DND-41 (cell line): Measurements from ENCODE around the gene TSPEAR.
"Not testable (repeated sequence)": the region's sequence is repeated elsewhere in the genome, so short reads cannot be mapped to it uniquely, and the experiment has no call there.

Experiments
- ATAC-seq: fragments of 200-7000 bp; cut with Tn5 transposase; 3 replicates; pipeline ENCODE4 v1.9.1; 2021; ENCODE audit warnings: low read depth; ENCODE audit not compliant: insufficient read depth
- DNase-seq: peaks from one replicate; pipeline ENCODE4 v3.0.0-alpha.2; 2020
- H2AFZ ChIP-seq: 2 replicates; pipeline ENCODE4 v1.6.0; 2012; ENCODE audit warnings: low read depth, low read length
- H3K27ac ChIP-seq: 2 replicates; pipeline ENCODE4 v1.5.1; 2012; ENCODE audit warnings: low read length, inconsistent platforms
- H3K27me3 ChIP-seq: fragments of 200-600 bp; sonication (generic); 2 replicates; pipeline ENCODE4 v1.6.0; 2012; ENCODE audit warnings: low read length, mild to moderate bottlenecking, inconsistent platforms; ENCODE audit not compliant: insufficient read depth, poor library complexity
- H3K36me3 ChIP-seq: 2 replicates; pipeline ENCODE4 v1.5.1; 2012; ENCODE audit warnings: low read length, inconsistent platforms; ENCODE audit not compliant: insufficient read depth
- H3K4me1 ChIP-seq: 2 replicates; pipeline ENCODE4 v1.5.1; 2012; ENCODE audit warnings: mild to moderate bottlenecking, low read length; ENCODE audit not compliant: insufficient read depth
- H3K4me2 ChIP-seq: 2 replicates; pipeline ENCODE4 v1.6.0; 2012; ENCODE audit warnings: mild to moderate bottlenecking, moderate library complexity, low read length, inconsistent platforms; ENCODE audit not compliant: insufficient read depth
- H3K4me3 ChIP-seq, 2 experiments: fragments of 200-600 bp in 1 of 2; shearing (Covaris generic) in 1 of 2; 2 replicates each; pipeline ENCODE4 v1.5.1; 2012 to 2016; ENCODE audit warnings: inconsistent platforms in 2 of 2, low read length in 2 of 2, mild to moderate bottlenecking in 2 of 2, low read depth in 1 of 2, moderate library complexity in 1 of 2
- H3K79me2 ChIP-seq: 2 replicates; pipeline ENCODE4 v1.6.0; 2012; ENCODE audit warnings: low read length, inconsistent platforms; ENCODE audit not compliant: insufficient read depth
- H3K9ac ChIP-seq: 2 replicates; pipeline ENCODE4 v1.6.0; 2012; ENCODE audit warnings: low read depth, mild to moderate bottlenecking, inconsistent platforms, low read length, moderate library complexity
- H3K9me3 ChIP-seq: 2 replicates; pipeline ENCODE4 v1.5.1; 2012; ENCODE audit warnings: low read length, moderate library complexity, mild to moderate bottlenecking, inconsistent platforms; ENCODE audit not compliant: insufficient read depth, severe bottlenecking
- H4K20me1 ChIP-seq: 2 replicates; pipeline ENCODE4 v1.6.0; 2012; ENCODE audit warnings: low read length; ENCODE audit not compliant: insufficient read depth
- EZH2 ChIP-seq: IDR thresholded peaks from 3 replicates; pipeline ENCODE4 v1.6.1; 2012; ENCODE audit warnings: borderline replicate concordance, low read depth, mild to moderate bottlenecking, moderate library complexity, low read length, inconsistent platforms; ENCODE audit not compliant: severe bottlenecking
- TF ChIP-seq, protein P1 (sequence below): IDR thresholded peaks from 2 replicates; pipeline ENCODE4 v1.5.1; 2012; ENCODE audit warnings: borderline replicate concordance, low read length, moderate library complexity, mild to moderate bottlenecking; ENCODE audit not compliant: poor library complexity, severe bottlenecking; ENCODE audit errors: extremely low read depth

TSPEAR gene

DNA sequence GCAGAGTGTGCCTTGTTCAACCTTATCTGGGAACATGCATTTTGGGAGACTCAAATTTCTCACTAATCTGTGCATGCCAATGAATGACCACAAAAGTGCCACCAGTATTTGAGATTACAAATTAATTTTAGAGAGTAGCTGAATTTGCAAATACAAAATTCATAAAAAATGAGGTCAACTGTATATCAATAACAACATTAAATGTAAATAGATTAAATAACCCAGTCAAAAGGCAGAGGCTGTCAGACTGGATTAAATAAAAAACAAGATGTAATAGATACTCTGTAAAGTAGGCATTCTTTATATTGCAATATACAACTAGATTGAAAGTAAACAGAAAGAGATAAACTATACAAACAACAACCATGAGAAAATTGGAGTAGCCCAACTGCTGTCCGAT, 147.3 kb downstream of the TSPEAR start:
- Histone ChIP-seq H2AFZ (no peak overlapping the region), H3K27ac (no peak overlapping the region), H3K4me1 (no peaks in the 10 kb centered on the region), H3K9me3 (no peaks in the 10 kb centered on the region), H3K9ac (no peak overlapping the region), H3K36me3 (no peaks in the 10 kb centered on the region), H3K4me2 (no peak overlapping the region), H3K4me3 (no peak overlapping the region), H4K20me1 (no peaks in the 10 kb centered on the region), H3K27me3 (no peaks in the 10 kb centered on the region), H3K79me2 (no peaks in the 10 kb centered on the region)
- ATAC-seq (no peak), DNase-seq (no peak)
- TF ChIP-seq, protein P1, sequence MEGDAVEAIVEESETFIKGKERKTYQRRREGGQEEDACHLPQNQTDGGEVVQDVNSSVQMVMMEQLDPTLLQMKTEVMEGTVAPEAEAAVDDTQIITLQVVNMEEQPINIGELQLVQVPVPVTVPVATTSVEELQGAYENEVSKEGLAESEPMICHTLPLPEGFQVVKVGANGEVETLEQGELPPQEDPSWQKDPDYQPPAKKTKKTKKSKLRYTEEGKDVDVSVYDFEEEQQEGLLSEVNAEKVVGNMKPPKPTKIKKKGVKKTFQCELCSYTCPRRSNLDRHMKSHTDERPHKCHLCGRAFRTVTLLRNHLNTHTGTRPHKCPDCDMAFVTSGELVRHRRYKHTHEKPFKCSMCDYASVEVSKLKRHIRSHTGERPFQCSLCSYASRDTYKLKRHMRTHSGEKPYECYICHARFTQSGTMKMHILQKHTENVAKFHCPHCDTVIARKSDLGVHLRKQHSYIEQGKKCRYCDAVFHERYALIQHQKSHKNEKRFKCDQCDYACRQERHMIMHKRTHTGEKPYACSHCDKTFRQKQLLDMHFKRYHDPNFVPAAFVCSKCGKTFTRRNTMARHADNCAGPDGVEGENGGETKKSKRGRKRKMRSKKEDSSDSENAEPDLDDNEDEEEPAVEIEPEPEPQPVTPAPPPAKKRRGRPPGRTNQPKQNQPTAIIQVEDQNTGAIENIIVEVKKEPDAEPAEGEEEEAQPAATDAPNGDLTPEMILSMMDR = no peak
- TF ChIP-seq EZH2 = no peak

- H3K27me3 ChIP-seq = no peaks in the 10 kb centered on the region
- H4K20me1 ChIP-seq = no peaks in the 10 kb centered on the region
- H3K79me2 ChIP-seq = no peaks in the 10 kb centered on the region
- H3K36me3 ChIP-seq = no peaks in the 10 kb centered on the region
- H3K4me2 ChIP-seq = no peak within 1 kb of the TSS
- TF ChIP-seq, protein P1 = no peak
- no peak for TF ChIP-seq EZH2
- no peak within 1 kb of the TSS for H3K4me3 ChIP-seq
- H3K27ac ChIP-seq = no peak within 1 kb of the TSS
- no peak within 1 kb of the TSS for H3K9ac ChIP-seq
- H3K4me1 ChIP-seq = no peaks in the 10 kb centered on the region
- DNase-seq (no peak), ATAC-seq (no peak)
- H3K9me3 ChIP-seq = no peaks in the 10 kb centered on the region
- H2AFZ ChIP-seq = no peak within 1 kb of the TSS
Observed at GRCh38 chr21:44558695-44559094, 152.7 kb downstream of the TSPEAR start, which contains the start of gene KRTAP10-3. Gene KRTAP10-3, minus strand, starts transcription at chr21:44558795. Its CDS starts 80 bp downstream, at chr21:44558715.

GRCh38 chr21:44558329-44558675, 153.1 kb downstream of the TSPEAR start:
- H3K4me2 ChIP-seq, H3K36me3 ChIP-seq, H4K20me1 ChIP-seq, DNase-seq, H3K9me3 ChIP-seq, H3K27ac ChIP-seq, H3K79me2 ChIP-seq, H2AFZ ChIP-seq, H3K4me3 ChIP-seq, H3K27me3 ChIP-seq, ATAC-seq, H3K9ac ChIP-seq, H3K4me1 ChIP-seq: not testable (repeated sequence)

DNA sequence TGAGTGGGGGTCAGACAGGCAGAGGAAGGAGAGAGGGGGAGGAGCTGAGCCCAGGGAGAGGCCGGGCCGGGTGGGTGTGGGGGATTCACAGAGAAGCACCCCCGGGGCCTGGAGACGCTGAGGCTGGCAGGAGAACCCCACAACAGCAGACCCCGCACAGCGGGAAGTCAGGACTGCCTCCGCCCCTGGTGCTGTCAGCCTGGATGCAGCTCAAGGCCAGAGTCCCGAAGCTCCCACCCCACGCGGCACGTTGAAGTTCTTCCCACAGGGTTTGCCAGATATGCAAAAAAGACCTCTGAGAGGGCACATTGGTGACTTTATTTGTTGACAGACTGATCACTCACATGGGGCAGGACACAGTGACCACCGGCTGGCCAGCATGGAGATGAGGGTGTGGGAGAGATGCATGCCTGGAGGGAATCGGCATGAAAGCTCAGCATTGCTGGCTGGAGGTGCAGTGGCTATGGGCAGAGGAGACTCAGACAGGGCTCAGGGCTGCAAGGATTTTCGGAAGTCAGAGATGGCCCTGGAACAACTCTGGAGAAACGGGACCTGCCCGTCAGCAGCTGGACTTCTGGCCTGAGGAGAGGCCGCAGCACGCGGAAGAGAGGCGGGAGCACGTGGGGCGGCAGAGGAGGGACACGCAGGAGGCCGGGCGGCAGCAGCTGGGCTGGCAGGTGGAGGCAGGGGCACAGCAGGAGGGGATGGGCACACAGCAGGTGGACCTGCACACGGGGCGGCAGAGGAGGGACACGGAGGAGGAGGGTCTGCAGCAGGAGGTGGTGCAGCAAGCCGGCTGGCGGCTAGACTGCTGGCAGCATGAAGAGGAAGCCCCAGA, 153.7 kb downstream of the TSPEAR start:
- H3K9ac ChIP-seq = no peak overlapping the region
- no peak for TF ChIP-seq EZH2
- TF ChIP-seq, protein P1 = no peak
- no peaks in the 10 kb centered on the region for H3K36me3 ChIP-seq
- no peaks in the 10 kb centered on the region for H4K20me1 ChIP-seq
- DNase-seq (no peak), ATAC-seq (no peak)
- H3K4me3 ChIP-seq = no peak overlapping the region
- H3K9me3 ChIP-seq = no peaks in the 10 kb centered on the region
- H3K27me3 ChIP-seq = no peaks in the 10 kb centered on the region
- no peak overlapping the region for H3K4me2 ChIP-seq
- H3K79me2 ChIP-seq = no peaks in the 10 kb centered on the region
- H3K4me1 ChIP-seq = no peaks in the 10 kb centered on the region
- no peak overlapping the region for H2AFZ ChIP-seq
- no peak overlapping the region for H3K27ac ChIP-seq
